Measurements from ENCODE around the gene TRAM2. TPM values are rescaled to one million over a fixed set of nuclear protein-coding genes. Genes with fewer than 3 reads are reported as not detected.

TRAM2 gene
- total RNA-seq, 1 donor from 2014 or later, result 16.2 TPM

DNA sequence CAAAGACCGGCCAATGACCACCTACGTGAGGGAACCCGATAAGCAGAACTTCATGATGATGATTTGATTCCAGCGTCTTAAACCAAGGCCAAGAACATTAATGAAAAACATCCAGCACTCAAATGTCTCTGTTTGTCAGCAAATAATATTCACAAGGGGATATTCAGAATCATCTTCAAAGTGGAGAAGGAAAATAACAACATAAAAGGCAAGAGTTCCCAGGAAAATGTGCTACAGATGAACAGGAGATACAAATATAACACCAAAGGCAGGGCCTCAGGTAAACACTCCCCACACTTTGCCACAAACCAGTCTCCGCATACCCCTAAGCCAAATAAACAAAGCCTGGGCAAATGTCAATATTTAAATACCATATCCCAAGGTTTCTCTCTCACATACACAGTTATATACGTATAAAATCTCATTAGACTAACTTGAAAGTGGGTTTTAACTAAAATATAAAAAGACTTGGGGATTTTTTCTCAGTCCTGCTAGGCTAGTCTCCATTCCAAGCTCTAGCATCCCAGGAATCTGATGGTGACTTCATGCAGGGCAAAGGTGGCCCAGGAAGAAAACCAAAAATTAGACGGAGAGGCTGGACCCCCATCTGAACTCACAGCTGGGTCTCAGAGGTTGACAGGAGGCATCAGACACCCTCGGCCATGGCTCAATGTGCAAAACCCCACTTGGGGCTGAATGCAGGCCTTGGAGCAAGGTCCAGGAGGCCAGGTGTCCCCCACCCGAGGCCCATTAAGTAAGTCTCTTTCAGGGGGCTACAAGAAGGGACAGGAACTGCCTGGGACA is 32.1 kb downstream of the TRAM2 start:
- no peak for DNase-seq
- Mint-ChIP-seq H3K4me1 (ENCODE audit: low read depth, unreplicated experiment) (peaks cover 31% of the 10 kb centered on the region), H3K36me3 (ENCODE audit: unreplicated experiment) (no peaks in the 10 kb centered on the region), H3K9me3 (ENCODE audit: unreplicated experiment) (peaks cover 5% of the 10 kb centered on the region), H3K4me3 (ENCODE audit: unreplicated experiment) (no peak overlapping the region), H3K27me3 (ENCODE audit: unreplicated experiment) (no peaks in the 10 kb centered on the region), H3K27ac (ENCODE audit: unreplicated experiment) (no peak overlapping the region)
- TF ChIP-seq, protein P1, sequence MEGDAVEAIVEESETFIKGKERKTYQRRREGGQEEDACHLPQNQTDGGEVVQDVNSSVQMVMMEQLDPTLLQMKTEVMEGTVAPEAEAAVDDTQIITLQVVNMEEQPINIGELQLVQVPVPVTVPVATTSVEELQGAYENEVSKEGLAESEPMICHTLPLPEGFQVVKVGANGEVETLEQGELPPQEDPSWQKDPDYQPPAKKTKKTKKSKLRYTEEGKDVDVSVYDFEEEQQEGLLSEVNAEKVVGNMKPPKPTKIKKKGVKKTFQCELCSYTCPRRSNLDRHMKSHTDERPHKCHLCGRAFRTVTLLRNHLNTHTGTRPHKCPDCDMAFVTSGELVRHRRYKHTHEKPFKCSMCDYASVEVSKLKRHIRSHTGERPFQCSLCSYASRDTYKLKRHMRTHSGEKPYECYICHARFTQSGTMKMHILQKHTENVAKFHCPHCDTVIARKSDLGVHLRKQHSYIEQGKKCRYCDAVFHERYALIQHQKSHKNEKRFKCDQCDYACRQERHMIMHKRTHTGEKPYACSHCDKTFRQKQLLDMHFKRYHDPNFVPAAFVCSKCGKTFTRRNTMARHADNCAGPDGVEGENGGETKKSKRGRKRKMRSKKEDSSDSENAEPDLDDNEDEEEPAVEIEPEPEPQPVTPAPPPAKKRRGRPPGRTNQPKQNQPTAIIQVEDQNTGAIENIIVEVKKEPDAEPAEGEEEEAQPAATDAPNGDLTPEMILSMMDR (IDR thresholded peaks at IDR 0.05; ENCODE audit: partially characterized antibody, unreplicated experiment), result no peak

GRCh38 chr6:52543729-52544601 is 32.9 kb downstream of the TRAM2 start:
- no peaks in the 10 kb centered on the region for H3K36me3 Mint-ChIP-seq (ENCODE audit: unreplicated experiment)
- no peak overlapping the region for H3K27ac Mint-ChIP-seq (ENCODE audit: unreplicated experiment)
- peaks cover 32% of the 10 kb centered on the region for H3K4me1 Mint-ChIP-seq (ENCODE audit: low read depth, unreplicated experiment)
- TF ChIP-seq, protein P1 (IDR thresholded peaks at IDR 0.05; ENCODE audit: partially characterized antibody, unreplicated experiment), result no peak
- no peak for DNase-seq
- no peaks in the 10 kb centered on the region for H3K27me3 Mint-ChIP-seq (ENCODE audit: unreplicated experiment)
- H3K4me3 Mint-ChIP-seq (ENCODE audit: unreplicated experiment), result no peak overlapping the region
- peaks cover 5% of the 10 kb centered on the region for H3K9me3 Mint-ChIP-seq (ENCODE audit: unreplicated experiment)

DNA sequence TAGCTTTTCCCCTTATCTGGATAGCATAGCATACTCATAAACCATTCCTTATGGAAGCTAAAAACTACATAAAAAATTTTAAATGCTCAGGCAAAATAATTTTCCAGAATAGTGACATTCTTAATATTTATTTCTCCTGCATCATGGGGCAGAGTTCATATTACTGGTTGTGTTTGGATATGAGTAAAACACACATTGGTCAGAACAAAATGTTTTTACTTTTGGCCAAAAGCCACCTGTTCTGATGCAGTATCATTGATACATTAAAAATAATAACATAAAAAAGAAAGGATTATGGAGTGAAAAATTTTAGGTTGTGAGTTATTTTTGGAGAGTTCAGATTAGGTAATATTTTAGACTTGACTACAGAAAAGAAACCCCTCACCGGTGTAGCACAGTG is 33.6 kb downstream of the TRAM2 start:
- H3K36me3 Mint-ChIP-seq (ENCODE audit: unreplicated experiment), result no peaks in the 10 kb centered on the region
- DNase-seq, result no peak
- TF ChIP-seq, protein P1 (IDR thresholded peaks at IDR 0.05; ENCODE audit: partially characterized antibody, unreplicated experiment), result no peak
- no peaks in the 10 kb centered on the region for H3K27me3 Mint-ChIP-seq (ENCODE audit: unreplicated experiment)
- no peak overlapping the region for H3K4me3 Mint-ChIP-seq (ENCODE audit: unreplicated experiment)
- H3K4me1 Mint-ChIP-seq (ENCODE audit: low read depth, unreplicated experiment), result peaks cover 33% of the 10 kb centered on the region
- H3K9me3 Mint-ChIP-seq (ENCODE audit: unreplicated experiment), result peaks cover 5% of the 10 kb centered on the region
- no peak overlapping the region for H3K27ac Mint-ChIP-seq (ENCODE audit: unreplicated experiment)

DNA sequence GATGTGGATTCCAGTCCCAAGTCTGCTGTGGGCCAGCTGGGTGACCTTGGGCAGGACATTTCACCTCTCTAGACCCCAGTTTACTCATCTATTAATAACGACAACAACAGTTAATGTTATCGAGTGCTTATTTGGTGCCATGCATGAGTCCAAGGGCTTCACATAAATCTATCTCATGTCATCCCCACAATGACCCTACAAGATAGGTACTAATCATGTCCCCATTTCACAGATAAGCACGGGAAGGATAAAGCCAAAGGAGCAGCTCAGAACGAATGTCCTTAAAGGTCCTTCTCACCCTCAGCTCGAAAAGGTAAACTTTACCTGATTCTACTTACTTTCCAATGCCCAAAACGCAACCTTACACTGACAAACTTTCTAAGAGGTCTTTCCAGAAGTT is 35.7 kb downstream of the TRAM2 start:
- peaks cover 32% of the 10 kb centered on the region for H3K4me1 Mint-ChIP-seq (ENCODE audit: low read depth, unreplicated experiment)
- no peak overlapping the region for H3K27ac Mint-ChIP-seq (ENCODE audit: unreplicated experiment)
- no peaks in the 10 kb centered on the region for H3K36me3 Mint-ChIP-seq (ENCODE audit: unreplicated experiment)
- TF ChIP-seq, protein P1 (IDR thresholded peaks at IDR 0.05; ENCODE audit: partially characterized antibody, unreplicated experiment), result no peak
- H3K27me3 Mint-ChIP-seq (ENCODE audit: unreplicated experiment), result peaks cover 3% of the 10 kb centered on the region
- H3K4me3 Mint-ChIP-seq (ENCODE audit: unreplicated experiment), result no peak overlapping the region
- H3K9me3 Mint-ChIP-seq (ENCODE audit: unreplicated experiment), result peaks cover 3% of the 10 kb centered on the region
- no peak for DNase-seq
